ENCODE data around the gene SLC25A33. TPM values are rescaled to one million over a fixed set of nuclear protein-coding genes. Genes with fewer than 3 reads are reported as not detected.

SLC25A33 gene
- polyA plus RNA-seq, 4 donors = 2.9 to 4.6 (median 4.3) TPM

- no peak for DNase-seq (ENCODE audit: low read depth in 4 of 4, low spot score in 3 of 4)
Observed at GRCh38 chr1:9597361-9598315, 58.4 kb downstream of the SLC25A33 start.

GRCh38 chr1:9598316-9598700, 59.0 kb downstream of the SLC25A33 start:
- no peak for DNase-seq (ENCODE audit: low read depth in 4 of 4, low spot score in 3 of 4)

- DNase-seq (ENCODE audit: low read depth in 4 of 4, low spot score in 3 of 4) = no peak
Observed at GRCh38 chr1:9599741-9600140, 60.5 kb downstream of the SLC25A33 start.

GRCh38 chr1:9600861-9601834, 61.9 kb downstream of the SLC25A33 start:
- no peak for DNase-seq (ENCODE audit: low read depth in 4 of 4, low spot score in 3 of 4)

- no peak for DNase-seq (ENCODE audit: low read depth in 4 of 4, low spot score in 3 of 4)
Observed at GRCh38 chr1:9601942-9602793, 62.9 kb downstream of the SLC25A33 start.

GRCh38 chr1:9602794-9603167, 63.5 kb downstream of the SLC25A33 start:
- DNase-seq (ENCODE audit: low read depth in 4 of 4, low spot score in 3 of 4) = no peak

GRCh38 chr1:9603307-9603706, 64.0 kb downstream of the SLC25A33 start:
- no peak for DNase-seq (ENCODE audit: low read depth in 4 of 4, low spot score in 3 of 4)

GRCh38 chr1:9603766-9604753, 64.8 kb downstream of the SLC25A33 start:
- DNase-seq (ENCODE audit: low read depth in 4 of 4, low spot score in 3 of 4) = no peak

GRCh38 chr1:9604836-9605235, 65.6 kb downstream of the SLC25A33 start:
- DNase-seq (ENCODE audit: low read depth in 4 of 4, low spot score in 3 of 4) = no peak

- no peak for DNase-seq (ENCODE audit: low read depth in 4 of 4, low spot score in 3 of 4)
Observed at GRCh38 chr1:9605946-9606455, 66.7 kb downstream of the SLC25A33 start.

- no peak for DNase-seq (ENCODE audit: low read depth in 4 of 4, low spot score in 3 of 4)
Observed at GRCh38 chr1:9606458-9606857, 67.2 kb downstream of the SLC25A33 start.

GRCh38 chr1:9606948-9607347, 67.7 kb downstream of the SLC25A33 start:
- no peak for DNase-seq (ENCODE audit: low read depth in 4 of 4, low spot score in 3 of 4)

GRCh38 chr1:9607352-9607751, 68.1 kb downstream of the SLC25A33 start:
- DNase-seq (ENCODE audit: low read depth in 4 of 4, low spot score in 3 of 4) = no peak

- no peak for DNase-seq (ENCODE audit: low read depth in 4 of 4, low spot score in 3 of 4)
Observed at GRCh38 chr1:9609998-9610397, 70.7 kb downstream of the SLC25A33 start.

- no peak for DNase-seq (ENCODE audit: low read depth in 4 of 4, low spot score in 3 of 4)
Observed at GRCh38 chr1:9610548-9610947, 71.3 kb downstream of the SLC25A33 start.

GRCh38 chr1:9611716-9612115, 72.5 kb downstream of the SLC25A33 start:
- DNase-seq (ENCODE audit: low read depth in 4 of 4, low spot score in 3 of 4) = no peak

- DNase-seq (ENCODE audit: low read depth in 4 of 4, low spot score in 3 of 4) = no peak
Observed at GRCh38 chr1:9612162-9612845, 73.0 kb downstream of the SLC25A33 start.

GRCh38 chr1:9612871-9613624, 73.8 kb downstream of the SLC25A33 start:
- no peak for DNase-seq (ENCODE audit: low read depth in 4 of 4, low spot score in 3 of 4)

Data from left renal pelvis (tissue), 4 donors.